ENCODE results near the gene TBPL1. TPM values are rescaled to one million over a fixed set of nuclear protein-coding genes. Genes with fewer than 3 reads are reported as not detected.
"Not testable (repeated sequence)": the region's sequence is repeated elsewhere in the genome, so short reads cannot be mapped to it uniquely, and the experiment has no call there.

Gene TBPL1
- total RNA-seq, 1 experiment from 2014 or later = 39.7 TPM

DNA sequence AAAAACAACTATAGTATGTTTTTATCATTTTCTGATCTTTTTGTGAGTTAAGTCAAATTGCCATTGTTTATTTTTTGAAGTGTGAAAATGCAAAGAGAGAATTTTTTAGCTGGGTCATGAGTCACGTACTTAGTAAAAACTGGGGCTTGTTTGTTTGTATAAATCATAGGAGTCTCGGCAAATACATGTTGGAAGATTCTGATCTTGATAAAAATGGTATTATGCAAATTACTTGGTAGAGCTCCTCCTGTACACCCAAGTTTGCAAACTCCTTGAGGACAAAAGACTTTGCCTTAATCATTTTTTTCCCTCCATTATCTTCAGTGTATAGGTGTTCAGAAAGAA is 25.8 kb downstream of the TBPL1 start:
- H3K27ac ChIP-seq (ENCODE audit: low read length) = peak overlapping the region; percentile 65

DNA sequence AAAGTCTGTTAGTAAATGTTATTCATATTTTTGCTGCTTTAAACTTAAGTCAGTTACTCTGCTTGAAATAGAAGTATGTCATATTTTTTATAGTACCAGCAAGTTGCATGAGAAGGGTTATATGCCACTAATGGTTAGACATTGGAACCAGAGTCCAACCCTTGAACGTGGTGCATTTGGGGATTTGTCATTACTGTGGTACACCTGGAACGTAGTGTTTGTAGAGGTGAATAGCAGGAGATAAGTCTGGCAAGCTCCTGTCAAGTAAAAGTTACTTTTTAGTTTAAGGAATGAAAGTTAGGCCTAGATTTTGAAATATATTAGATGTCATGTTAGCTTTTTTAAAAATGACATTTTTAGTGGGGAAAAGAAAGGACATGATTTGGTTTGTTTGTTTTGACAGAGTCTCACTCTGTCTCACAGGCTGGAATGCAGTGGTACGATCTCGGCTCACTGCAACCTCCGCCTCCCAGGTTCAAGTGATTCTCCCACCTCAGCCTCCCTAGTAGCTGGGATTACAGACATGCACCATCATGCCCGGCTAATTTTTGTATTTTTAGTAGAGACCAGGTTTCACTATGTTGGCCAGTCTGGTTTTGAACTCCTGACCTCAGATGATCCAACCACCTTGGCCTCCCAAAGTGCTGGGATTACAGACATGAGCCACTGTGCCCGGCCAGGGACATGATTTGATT is 26.4 kb downstream of the TBPL1 start:
- CTCF ChIA-PET; H3K27me3 ChIP-seq (ENCODE audit: control insufficient read depth, insufficient read depth, low read length): not testable (repeated sequence)

More for the DNA sequence above, 25.8 kb downstream of the TBPL1 start:
- ChIA-PET CTCF (no interaction called here), POLR2A (interaction anchor here (1.3 kb wide), 1 partner anchor 71 kb away, joined by 3 read pairs; no protein-coding TSS in a partner anchor)
- no peak for TF ChIP-seq SIN3A (IDR thresholded peaks at IDR 0.05; ENCODE audit: borderline replicate concordance, insufficient read depth, low read depth, low read length)
- TF ChIP-seq POLR2AphosphoS5 (IDR thresholded peaks at IDR 0.05; ENCODE audit: low read depth, low read length) = no peak
- TF ChIP-seq TCF7L2 (IDR thresholded peaks at IDR 0.05; ENCODE audit: low read depth, low read length) = no peak
- TF ChIP-seq, protein P1, sequence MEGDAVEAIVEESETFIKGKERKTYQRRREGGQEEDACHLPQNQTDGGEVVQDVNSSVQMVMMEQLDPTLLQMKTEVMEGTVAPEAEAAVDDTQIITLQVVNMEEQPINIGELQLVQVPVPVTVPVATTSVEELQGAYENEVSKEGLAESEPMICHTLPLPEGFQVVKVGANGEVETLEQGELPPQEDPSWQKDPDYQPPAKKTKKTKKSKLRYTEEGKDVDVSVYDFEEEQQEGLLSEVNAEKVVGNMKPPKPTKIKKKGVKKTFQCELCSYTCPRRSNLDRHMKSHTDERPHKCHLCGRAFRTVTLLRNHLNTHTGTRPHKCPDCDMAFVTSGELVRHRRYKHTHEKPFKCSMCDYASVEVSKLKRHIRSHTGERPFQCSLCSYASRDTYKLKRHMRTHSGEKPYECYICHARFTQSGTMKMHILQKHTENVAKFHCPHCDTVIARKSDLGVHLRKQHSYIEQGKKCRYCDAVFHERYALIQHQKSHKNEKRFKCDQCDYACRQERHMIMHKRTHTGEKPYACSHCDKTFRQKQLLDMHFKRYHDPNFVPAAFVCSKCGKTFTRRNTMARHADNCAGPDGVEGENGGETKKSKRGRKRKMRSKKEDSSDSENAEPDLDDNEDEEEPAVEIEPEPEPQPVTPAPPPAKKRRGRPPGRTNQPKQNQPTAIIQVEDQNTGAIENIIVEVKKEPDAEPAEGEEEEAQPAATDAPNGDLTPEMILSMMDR (IDR thresholded peaks at IDR 0.05) = no peak
- TF ChIP-seq, protein P2, sequence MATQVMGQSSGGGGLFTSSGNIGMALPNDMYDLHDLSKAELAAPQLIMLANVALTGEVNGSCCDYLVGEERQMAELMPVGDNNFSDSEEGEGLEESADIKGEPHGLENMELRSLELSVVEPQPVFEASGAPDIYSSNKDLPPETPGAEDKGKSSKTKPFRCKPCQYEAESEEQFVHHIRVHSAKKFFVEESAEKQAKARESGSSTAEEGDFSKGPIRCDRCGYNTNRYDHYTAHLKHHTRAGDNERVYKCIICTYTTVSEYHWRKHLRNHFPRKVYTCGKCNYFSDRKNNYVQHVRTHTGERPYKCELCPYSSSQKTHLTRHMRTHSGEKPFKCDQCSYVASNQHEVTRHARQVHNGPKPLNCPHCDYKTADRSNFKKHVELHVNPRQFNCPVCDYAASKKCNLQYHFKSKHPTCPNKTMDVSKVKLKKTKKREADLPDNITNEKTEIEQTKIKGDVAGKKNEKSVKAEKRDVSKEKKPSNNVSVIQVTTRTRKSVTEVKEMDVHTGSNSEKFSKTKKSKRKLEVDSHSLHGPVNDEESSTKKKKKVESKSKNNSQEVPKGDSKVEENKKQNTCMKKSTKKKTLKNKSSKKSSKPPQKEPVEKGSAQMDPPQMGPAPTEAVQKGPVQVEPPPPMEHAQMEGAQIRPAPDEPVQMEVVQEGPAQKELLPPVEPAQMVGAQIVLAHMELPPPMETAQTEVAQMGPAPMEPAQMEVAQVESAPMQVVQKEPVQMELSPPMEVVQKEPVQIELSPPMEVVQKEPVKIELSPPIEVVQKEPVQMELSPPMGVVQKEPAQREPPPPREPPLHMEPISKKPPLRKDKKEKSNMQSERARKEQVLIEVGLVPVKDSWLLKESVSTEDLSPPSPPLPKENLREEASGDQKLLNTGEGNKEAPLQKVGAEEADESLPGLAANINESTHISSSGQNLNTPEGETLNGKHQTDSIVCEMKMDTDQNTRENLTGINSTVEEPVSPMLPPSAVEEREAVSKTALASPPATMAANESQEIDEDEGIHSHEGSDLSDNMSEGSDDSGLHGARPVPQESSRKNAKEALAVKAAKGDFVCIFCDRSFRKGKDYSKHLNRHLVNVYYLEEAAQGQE (IDR thresholded peaks at IDR 0.05; ENCODE audit: insufficient read depth in 1 of 2, low read depth in 2 of 2, low read length in 1 of 2) = no peak
- in situ Hi-C loops (cut with HindIII; ENCODE audit: low pct_unique_long_range_greater_than_20kb, low sequenced_read_pairs) (no loop called here), intact Hi-C loops (cut with micrococcal nuclease; ENCODE audit: unreplicated experiment) (no loop called here)
- Histone ChIP-seq H3K27me3 (ENCODE audit: control insufficient read depth, insufficient read depth, low read length) (no peaks in the 10 kb centered on the region), H3K4me3 (ENCODE audit: low read depth in 2 of 2, low read length in 2 of 2) (no peak overlapping the region), H3K4me1 (ENCODE audit: control insufficient read depth, insufficient read depth, low read length) (peaks cover 30% of the 10 kb centered on the region), H3K9me3 (ENCODE audit: control insufficient read depth, insufficient read depth, low read depth, low read length) (no peaks in the 10 kb centered on the region), H3K36me3 (ENCODE audit: control insufficient read depth, insufficient read depth, low read length) (peaks cover 9% of the 10 kb centered on the region)
- no peak for DNase-seq (ENCODE audit: low read depth, low spot score)
- peak; percentile 71; the same call in 1 of the 2 replicates for ATAC-seq
- BruUV-seq (replicated peaks) = no TSS peak

DNA sequence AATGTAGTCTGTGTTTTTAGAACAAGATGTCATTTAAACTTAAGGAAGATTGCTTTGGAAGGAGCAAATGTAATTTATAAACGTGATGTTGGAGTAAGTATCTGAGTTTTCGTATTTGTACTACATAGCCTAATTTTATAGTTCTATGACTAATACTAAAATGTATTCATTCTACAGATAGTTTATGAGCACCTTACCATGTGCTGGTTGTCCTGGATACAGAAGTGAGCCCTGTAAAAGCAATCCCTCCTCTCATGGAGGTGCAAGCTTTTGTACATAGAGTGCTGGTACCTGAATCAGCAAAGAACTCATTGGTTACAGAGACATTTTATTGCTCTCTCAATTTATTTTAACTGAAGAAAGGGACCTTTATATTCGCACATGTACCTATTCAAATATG is 27.1 kb downstream of the TBPL1 start:
- TF ChIP-seq TCF7L2 (IDR thresholded peaks at IDR 0.05; ENCODE audit: low read depth, low read length) = no peak
- TF ChIP-seq POLR2AphosphoS5 (IDR thresholded peaks at IDR 0.05; ENCODE audit: low read depth, low read length) = no peak
- TF ChIP-seq, protein P2 (IDR thresholded peaks at IDR 0.05; ENCODE audit: insufficient read depth in 1 of 2, low read depth in 2 of 2, low read length in 1 of 2) = no peak
- TF ChIP-seq SIN3A (IDR thresholded peaks at IDR 0.05; ENCODE audit: borderline replicate concordance, insufficient read depth, low read depth, low read length) = no peak
- TF ChIP-seq, protein P1 (IDR thresholded peaks at IDR 0.05) = no peak
- ATAC-seq (no peak; the same call in 1 of the 2 replicates), DNase-seq (ENCODE audit: low read depth, low spot score) (no peak)
- H3K9me3 ChIP-seq (ENCODE audit: control insufficient read depth, insufficient read depth, low read depth, low read length) = no peaks in the 10 kb centered on the region
- intact Hi-C loops (cut with micrococcal nuclease; ENCODE audit: unreplicated experiment) (no loop called here), in situ Hi-C loops (cut with HindIII; ENCODE audit: low pct_unique_long_range_greater_than_20kb, low sequenced_read_pairs) (no loop called here)
- peak overlapping the region; percentile 39; the same call in 1 of the 2 replicates for H3K27ac ChIP-seq (ENCODE audit: low read length)
- no peak overlapping the region for H3K4me3 ChIP-seq (ENCODE audit: low read depth in 2 of 2, low read length in 2 of 2)
- no TSS peak for BruUV-seq (replicated peaks)
- ChIA-PET POLR2A (interaction anchor here (0.6 kb wide), 1 partner anchor 1965 kb away, joined by 8 read pairs; no protein-coding TSS in a partner anchor), CTCF (no interaction called here)
- peaks cover 30% of the 10 kb centered on the region for H3K4me1 ChIP-seq (ENCODE audit: control insufficient read depth, insufficient read depth, low read length)
- H3K36me3 ChIP-seq (ENCODE audit: control insufficient read depth, insufficient read depth, low read length) = peaks cover 9% of the 10 kb centered on the region
- H3K27me3 ChIP-seq (ENCODE audit: control insufficient read depth, insufficient read depth, low read length) = no peaks in the 10 kb centered on the region

More for the DNA sequence above, 26.4 kb downstream of the TBPL1 start:
- POLR2A ChIA-PET = interaction anchor here (1.3 kb wide), 1 partner anchor 70 kb away, joined by 3 read pairs; no protein-coding TSS in a partner anchor
- DNase-seq (ENCODE audit: low read depth, low spot score); BruUV-seq (replicated peaks); ATAC-seq; H3K9me3 ChIP-seq (ENCODE audit: control insufficient read depth, insufficient read depth, low read depth, low read length); in situ Hi-C loops (cut with HindIII; ENCODE audit: low pct_unique_long_range_greater_than_20kb, low sequenced_read_pairs); H3K36me3 ChIP-seq (ENCODE audit: control insufficient read depth, insufficient read depth, low read length); intact Hi-C loops (cut with micrococcal nuclease; ENCODE audit: unreplicated experiment); H3K4me3 ChIP-seq (ENCODE audit: low read depth in 2 of 2, low read length in 2 of 2): not testable (repeated sequence)
- Histone ChIP-seq H3K4me1 (ENCODE audit: control insufficient read depth, insufficient read depth, low read length) (peaks cover 30% of the 10 kb centered on the region), H3K27ac (ENCODE audit: low read length) (peak overlapping the region; percentile 65)
